ENCODE data around the gene ISM1.

Gene ISM1

GRCh38 chr20:13267231-13267630 is 46.2 kb downstream of the ISM1 start:
- Histone ChIP-seq H3K27ac (no peak overlapping the region), H3K4me3 (ENCODE audit: low read depth, low read length) (no peak overlapping the region), H2AFZ (no peak overlapping the region), H3K79me2 (no peaks in the 10 kb centered on the region), H3K9me3 (ENCODE audit: control insufficient read depth, low read length) (no peaks in the 10 kb centered on the region), H3K36me3 (ENCODE audit: control insufficient read depth, insufficient read depth, low read length) (no peaks in the 10 kb centered on the region), H3K4me1 (peaks cover 31% of the 10 kb centered on the region), H3K27me3 (ENCODE audit: control insufficient read depth, insufficient read depth, low read length) (no peaks in the 10 kb centered on the region), H3K9ac (no peak overlapping the region), H3K4me2 (ENCODE audit: low read length) (no peak overlapping the region)
- TF ChIP-seq CTCF (IDR thresholded peaks at IDR 0.05) = no peak

GRCh38 chr20:13268953-13269352 is 47.9 kb downstream of the ISM1 start:
- no peak overlapping the region for H3K4me2 ChIP-seq (ENCODE audit: low read length)
- no peaks in the 10 kb centered on the region for H3K27me3 ChIP-seq (ENCODE audit: control insufficient read depth, insufficient read depth, low read length)
- H3K79me2 ChIP-seq = no peaks in the 10 kb centered on the region
- H3K9ac ChIP-seq = no peak overlapping the region
- TF ChIP-seq CTCF (IDR thresholded peaks at IDR 0.05) = no peak
- H3K4me1 ChIP-seq = peaks cover 29% of the 10 kb centered on the region
- H3K27ac ChIP-seq = no peak overlapping the region
- H3K36me3 ChIP-seq (ENCODE audit: control insufficient read depth, insufficient read depth, low read length) = no peaks in the 10 kb centered on the region
- H3K9me3 ChIP-seq (ENCODE audit: control insufficient read depth, low read length) = no peaks in the 10 kb centered on the region
- H3K4me3 ChIP-seq (ENCODE audit: low read depth, low read length) = no peak overlapping the region
- no peak overlapping the region for H2AFZ ChIP-seq

- Histone ChIP-seq H2AFZ (no peak overlapping the region), H3K9ac (no peak overlapping the region), H3K4me3 (ENCODE audit: low read depth, low read length) (no peak overlapping the region), H3K79me2 (no peaks in the 10 kb centered on the region), H3K4me2 (ENCODE audit: low read length) (no peak overlapping the region), H3K27ac (no peak overlapping the region), H3K27me3 (ENCODE audit: control insufficient read depth, insufficient read depth, low read length) (no peaks in the 10 kb centered on the region), H3K9me3 (ENCODE audit: control insufficient read depth, low read length) (no peaks in the 10 kb centered on the region), H3K36me3 (ENCODE audit: control insufficient read depth, insufficient read depth, low read length) (no peaks in the 10 kb centered on the region), H3K4me1 (peaks cover 39% of the 10 kb centered on the region)
- no peak for TF ChIP-seq CTCF (IDR thresholded peaks at IDR 0.05)
Observed at GRCh38 chr20:13270211-13270610, 49.1 kb downstream of the ISM1 start.

GRCh38 chr20:13271098-13271497 is 50.0 kb downstream of the ISM1 start:
- TF ChIP-seq CTCF (IDR thresholded peaks at IDR 0.05) = no peak
- H2AFZ ChIP-seq = no peak overlapping the region
- H3K9me3 ChIP-seq (ENCODE audit: control insufficient read depth, low read length) = no peaks in the 10 kb centered on the region

More at GRCh38 chr20:13271098-13271497, 50.0 kb downstream of the ISM1 start:
- Histone ChIP-seq H3K9ac (no peak overlapping the region), H3K4me2 (ENCODE audit: low read length) (no peak overlapping the region), H3K27ac (no peak overlapping the region), H3K79me2 (no peaks in the 10 kb centered on the region), H3K4me3 (ENCODE audit: low read depth, low read length) (no peak overlapping the region), H3K36me3 (ENCODE audit: control insufficient read depth, insufficient read depth, low read length) (no peaks in the 10 kb centered on the region), H3K27me3 (ENCODE audit: control insufficient read depth, insufficient read depth, low read length) (no peaks in the 10 kb centered on the region), H3K4me1 (peaks cover 42% of the 10 kb centered on the region)
